DMS 273 treated with DMSO at 0.1 percent for 48 hours (cell line): ENCODE results near the gene CRHBP.

Experiments used
- DNase-seq: peaks from one replicate; lab custom pipeline; 2025; lab: John Stamatoyannopoulos, UW

CRHBP gene

GRCh38 chr5:77015938-77016569 lies 63.2 kb downstream of the CRHBP start:
- DNase-seq, result peak; percentile 11

GRCh38 chr5:77016962-77017361 lies 64.1 kb downstream of the CRHBP start:
- DNase-seq, result no peak

GRCh38 chr5:77017668-77018067 lies 64.8 kb downstream of the CRHBP start:
- DNase-seq, result no peak
